GM19455 (cell line): ENCODE measurements around the gene ACTA2.
A peak's percentile ranks its signal among the peaks of the same experiment; 100 is the strongest.

ENCODE experiments used
- ATAC-seq: cut with Tn5 transposase; IDR thresholded peaks from one replicate; pipeline ENCODE4 v1.9.1; 2021; ENCODE audit not compliant: unreplicated experiment

The ACTA2 gene

DNA sequence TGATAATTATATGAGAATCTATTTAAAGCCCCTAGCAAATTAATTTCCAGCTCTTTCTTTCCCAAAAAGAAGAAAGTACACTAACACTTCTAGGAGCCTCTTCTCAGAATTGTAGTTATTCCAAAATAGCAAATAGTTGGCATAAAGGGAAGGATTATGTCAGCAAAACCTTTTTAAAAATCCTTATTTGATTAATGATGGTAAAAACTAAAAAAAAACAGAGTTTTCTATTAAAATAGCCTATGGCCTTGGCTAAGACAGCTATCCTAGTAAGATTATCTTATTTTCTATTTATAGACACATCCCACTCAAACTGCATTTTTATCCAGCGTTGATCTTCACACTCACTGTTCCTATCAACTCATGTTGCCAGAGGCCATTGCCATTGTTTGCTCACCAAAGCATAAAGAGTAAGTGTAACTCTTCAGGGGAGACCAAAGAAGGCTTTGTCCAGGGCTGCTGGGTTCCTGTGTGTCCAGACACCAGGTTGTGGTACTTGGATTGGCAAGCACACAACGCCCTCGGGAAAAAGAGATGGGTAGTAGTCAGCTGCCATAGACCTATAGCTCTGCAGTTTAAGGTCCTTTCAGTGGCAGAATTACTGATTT lies 31.5 kb downstream of the ACTA2 start:
- no peak for ATAC-seq

DNA sequence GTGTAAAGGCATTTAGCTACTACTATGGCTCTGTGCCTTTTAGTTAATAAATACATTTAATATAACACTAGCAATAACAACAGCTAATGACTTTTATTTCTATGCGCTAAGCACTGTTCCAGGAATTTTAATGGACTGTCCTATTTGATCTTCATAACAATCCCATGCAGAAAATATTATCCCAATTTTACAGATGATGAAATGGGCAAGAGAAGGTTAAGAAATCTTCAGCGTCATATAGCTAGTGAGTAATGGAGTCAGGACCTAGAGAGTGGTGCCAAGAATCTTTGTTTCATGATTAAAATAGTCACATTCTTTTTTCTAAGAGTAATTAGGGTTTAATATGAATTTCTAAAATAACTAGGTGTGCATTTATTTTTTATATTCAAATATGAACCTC lies 32.4 kb downstream of the ACTA2 start:
- no peak for ATAC-seq

DNA sequence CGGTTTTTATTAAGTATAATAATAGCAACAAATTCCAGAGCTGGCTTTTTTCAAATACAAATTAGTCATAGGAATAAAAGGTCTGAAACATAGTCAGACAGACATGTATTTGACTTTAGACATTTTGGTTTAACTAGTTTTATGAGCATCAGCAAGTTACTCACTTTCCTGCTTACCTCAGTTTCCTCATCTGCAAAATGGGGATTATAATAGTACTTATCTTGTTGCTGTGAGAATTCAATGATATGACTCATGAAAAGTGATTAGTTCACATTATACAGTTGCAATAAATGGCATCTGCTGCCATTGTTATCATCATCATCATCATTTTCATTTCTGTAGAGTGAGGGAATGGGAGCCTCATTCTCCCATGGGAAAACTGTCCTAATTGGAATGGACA lies 33.5 kb downstream of the ACTA2 start:
- ATAC-seq: no peak

DNA sequence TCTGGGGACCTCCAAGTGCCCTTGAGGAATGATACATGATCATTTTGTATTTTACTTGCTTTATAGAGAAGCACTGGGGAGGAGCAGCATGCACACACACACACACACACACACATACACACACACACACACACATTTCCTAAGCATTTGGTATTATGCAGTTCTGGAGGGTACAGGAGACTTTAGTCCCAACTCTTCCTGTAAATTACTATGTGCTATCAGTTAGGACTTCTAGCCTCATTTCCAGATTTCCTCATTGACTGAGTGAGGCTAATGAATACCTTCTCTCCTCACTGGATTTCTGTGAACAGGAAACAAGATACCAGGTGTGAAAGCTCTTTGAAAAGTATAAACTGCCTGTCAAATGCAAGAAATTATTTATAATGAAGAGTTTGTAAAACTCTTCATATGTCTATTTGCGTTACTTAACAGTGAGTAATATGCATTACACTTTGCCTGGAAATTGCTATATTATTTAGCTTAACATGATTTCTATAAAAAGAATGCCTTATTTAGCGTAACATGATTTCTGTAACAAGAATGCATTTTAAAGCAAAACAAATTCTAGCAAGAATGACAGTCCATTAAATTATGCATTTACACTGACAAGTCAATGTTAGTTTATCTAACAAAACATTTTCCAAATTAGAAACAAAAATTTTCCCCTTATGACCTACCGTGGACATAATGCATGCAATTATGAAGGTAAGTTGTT lies 34.2 kb downstream of the ACTA2 start:
- no peak for ATAC-seq

DNA sequence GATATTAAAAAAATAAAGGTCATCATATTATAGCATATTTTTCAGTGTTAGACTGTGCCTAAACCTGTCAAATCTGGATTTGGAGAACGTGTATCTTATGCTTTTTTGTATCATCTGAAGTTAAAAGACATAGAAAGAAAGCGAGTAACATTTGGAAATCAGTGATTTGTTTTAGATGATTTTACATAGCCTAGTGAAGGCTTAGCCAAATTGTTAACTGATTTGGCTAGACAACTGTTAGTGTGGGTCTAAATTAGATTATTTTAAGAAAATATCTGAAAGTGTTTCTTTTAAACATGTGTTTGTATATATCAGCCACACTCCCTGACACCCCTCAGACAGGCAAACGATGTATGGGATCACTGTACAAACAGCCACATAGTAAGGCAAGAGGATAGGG lies 35.6 kb downstream of the ACTA2 start:
- no peak for ATAC-seq

DNA sequence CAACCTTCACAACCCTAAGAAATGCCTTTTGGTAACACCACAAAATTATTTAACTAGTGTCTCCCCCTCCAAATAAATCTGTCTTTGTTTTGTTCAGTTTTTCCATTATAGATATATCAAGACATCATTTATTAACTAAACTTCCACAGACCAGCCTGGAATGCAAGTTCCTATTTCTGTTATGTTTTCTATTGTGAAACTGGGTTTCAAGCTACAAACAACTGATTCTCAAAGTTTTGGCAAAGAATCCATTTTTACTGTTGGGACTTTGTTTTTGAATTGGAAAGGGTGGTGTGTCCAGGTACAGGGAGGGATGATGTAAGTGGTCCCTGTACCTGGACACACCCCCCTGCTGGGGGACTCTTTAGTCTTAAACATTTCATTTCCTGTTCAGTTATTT lies 36.3 kb downstream of the ACTA2 start:
- no peak for ATAC-seq

DNA sequence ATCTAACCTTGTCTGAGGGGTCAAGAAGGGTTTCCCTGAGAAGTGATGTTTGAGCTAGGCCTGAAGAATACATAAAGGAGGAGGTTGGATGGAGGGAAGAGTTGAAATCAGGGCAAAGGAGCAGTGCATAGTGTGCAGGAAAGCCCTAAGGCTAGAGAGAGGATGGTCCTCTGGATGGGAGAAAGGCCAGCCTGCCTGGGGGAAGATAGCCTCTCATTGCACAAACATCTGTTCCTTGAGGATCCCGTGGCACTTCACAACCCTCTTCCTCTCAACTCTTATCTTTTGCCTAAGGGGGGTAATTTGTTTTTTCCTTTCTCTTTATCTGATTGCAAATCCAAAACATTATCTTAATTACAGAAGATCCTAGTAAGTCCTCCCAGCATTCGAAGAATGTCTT lies 36.8 kb downstream of the ACTA2 start:
- ATAC-seq: no peak

DNA sequence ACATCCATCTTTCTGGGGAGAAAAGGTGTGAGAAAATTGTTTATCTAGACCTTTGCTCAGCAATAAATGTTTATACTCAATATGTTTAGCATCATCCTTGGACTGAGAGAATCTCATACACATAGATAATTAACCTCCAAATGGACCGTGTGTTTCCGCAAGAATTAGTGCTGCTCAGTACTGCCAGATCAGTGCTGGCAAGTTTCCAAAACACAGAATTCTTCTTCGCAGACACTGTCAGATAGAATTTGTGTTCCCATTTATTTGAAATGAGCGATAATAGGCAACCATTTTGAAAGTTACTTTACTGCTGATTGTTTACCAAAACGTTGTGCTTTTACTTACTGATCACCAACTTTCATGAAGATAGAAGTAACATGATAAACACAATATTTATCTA lies 38.8 kb downstream of the ACTA2 start:
- no peak for ATAC-seq

DNA sequence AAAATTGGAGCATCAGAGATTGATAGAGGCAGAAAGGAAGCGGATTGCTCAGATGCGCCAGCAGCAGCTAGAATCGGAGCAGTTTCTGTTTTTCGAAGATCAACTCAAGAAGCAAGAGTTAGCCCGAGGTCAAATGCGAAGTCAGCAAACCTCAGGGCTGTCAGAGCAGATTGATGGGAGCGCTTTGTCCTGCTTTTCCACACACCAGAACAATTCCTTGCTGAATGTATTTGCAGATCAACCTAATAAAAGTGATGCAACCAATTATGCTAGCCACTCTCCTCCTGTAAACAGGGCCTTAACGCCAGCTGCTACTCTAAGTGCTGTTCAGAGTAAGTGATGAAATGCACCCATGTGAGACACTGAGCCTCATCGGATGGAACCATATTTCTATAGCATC lies 39.4 kb downstream of the ACTA2 start:
- no peak for ATAC-seq

DNA sequence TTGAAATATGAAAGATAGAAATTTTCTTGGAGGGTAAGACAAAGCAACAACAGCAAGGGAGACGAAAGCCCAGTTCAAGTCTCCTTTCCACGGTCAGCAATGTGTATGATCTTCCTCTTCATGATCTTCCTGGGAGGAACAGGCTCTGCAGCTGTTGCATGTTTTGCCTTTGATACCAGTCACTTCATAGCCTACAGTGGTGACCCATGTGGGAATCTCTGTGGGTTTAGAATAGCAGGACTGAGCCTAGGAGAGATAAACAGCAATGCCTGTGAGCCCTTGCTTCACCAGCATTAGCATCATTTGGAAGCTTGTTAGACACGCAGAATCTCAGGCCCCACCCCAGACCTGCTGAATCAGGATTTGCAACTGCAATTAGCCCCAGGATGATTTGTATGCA lies 40.7 kb downstream of the ACTA2 start:
- ATAC-seq: no peak

DNA sequence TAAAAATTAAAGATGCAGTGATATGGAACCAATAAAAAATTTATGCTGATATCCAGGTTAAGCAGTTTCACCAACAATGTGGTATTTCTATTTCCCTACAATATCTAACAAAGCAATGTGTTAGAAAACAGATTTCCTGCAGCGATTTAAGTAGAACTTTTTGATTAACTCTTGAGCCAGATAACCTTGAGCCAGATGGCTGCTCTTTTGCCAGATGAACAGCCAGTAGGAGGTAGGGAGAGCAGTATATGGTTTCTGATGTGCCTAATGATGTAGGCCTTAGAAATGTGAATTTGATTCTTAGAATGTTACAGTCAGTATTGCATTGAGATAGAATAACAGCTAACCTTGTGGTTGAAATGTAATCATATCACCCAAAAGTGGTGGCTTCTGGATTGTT lies 41.5 kb downstream of the ACTA2 start:
- no peak for ATAC-seq

DNA sequence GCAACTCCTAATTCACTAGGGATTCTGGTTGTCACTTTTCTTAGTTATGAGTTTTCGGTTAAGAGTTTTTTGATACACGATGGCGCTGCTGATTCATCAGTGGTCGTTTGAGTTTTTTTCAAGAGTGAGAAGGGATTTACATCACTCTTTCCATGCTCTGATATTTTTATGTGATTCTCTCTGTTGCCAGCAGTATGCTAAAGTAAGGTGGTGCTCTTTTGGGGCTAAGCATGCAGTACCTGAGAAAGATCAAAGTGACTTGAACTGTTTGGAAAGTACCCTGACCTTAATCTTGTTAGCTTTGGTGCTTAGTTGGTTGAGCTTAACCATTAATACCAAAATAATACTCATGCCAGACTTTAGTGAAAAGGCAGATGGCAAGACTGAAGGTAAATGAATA lies 44.4 kb downstream of the ACTA2 start:
- no peak for ATAC-seq

DNA sequence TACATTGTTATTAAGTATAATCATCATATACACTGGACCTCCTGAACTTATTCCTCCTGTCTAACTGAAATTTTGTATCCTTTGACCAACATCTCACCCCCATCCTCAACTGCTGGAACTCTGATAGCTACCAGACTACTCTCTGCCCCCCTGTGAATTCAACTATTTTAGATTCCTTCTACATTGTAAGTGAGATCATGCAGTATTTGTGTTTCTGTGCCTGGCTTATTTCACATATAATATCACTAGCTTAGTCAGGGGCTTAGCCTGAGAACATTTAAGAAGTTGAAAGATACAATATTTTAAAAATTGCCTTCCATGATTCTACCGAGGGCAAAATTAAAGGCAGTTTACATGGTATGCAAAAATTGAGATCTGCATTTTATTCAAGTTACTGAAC lies 45.7 kb downstream of the ACTA2 start:
- ATAC-seq: no peak

DNA sequence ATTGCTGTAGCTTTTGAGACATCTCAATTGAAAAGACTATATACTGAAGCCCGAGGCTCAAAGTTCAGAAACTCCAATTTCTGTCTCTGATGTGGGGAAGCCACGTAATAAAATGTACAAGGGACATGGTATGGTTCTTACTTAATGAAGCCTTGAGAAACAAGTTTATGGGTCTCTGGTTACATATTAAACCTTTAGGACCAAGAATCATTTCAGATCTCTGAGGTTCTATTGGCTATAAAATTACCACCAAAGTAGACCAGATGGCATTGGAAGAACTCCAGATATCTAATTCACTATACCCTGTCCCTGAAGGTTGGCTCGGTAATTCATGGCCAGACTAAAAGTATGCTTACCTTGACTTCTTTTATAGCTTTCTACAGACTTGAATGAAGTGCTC lies 48.9 kb downstream of the ACTA2 start:
- ATAC-seq: no peak

DNA sequence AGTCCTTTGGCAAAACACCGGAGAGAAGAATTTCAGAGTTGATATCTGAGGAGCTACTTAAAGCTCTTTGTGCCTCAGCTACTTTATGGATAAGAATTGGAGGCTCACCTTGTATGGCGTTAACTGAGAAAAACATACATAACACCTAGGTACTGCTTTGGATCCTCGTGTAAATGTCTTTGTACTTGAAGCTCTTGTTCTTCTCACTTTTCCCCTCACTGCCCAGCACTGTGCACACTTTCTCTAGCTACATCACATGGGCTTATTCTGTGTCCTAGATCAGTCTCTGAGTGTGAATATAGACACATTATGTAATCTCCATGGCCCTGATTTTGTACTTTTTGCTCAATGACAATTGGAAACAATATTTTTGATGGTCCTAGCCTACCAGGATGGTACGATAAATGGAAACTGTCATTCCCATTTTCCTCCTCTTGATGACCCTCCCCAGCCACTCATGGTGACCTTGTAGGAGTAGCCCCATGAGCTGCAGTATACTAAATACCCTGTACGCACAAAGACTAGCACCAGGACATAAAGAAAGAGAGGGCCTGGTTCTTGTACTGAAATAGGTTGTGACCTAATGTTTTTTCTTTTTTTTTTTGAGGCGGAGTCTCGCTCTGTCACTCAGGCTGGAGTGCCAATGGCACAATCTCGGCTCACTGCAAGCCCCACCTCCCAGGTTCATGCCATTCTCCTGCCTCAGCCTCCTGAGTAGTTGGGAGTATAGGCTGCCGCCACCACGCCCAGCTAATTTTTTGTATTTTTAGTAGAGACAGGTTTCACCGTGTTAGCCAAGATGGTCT lies 50.4 kb downstream of the ACTA2 start:
- peak; percentile 44 for ATAC-seq

DNA sequence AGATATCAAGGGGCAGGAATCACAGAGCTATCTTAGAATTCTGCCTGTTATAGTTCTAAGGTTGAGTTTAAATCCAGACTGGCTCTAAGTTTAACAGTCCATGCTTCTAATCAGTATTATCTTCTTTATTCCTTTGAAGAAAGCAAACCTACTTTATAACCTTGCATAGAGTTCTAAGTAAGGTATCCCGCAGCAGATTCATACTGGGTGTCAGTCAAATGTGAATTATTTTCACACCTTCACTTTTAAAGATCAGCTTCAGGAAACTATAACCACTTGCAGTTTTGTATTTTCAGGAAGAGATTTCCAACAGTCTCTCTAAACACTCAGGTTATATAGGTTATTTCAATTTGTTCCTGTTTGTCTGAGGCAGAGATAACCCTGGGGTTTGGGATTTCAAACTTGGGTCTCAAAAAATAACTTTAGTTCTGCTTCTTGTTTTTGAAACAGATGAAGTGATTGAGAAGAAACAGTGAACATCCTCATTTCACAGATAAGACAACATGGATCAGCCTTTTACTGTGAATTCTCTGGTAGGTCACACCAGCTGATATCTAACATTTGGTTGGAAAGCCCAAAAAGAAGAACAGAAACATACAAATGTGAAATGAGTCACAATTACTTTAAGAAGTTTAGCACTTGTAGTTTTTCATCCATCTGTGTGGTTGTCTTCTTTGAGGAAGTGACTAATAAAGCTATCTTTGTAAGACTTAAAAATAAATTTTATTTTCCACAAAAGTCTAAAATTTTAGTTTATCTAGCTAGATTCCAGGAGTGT lies 51.2 kb downstream of the ACTA2 start:
- ATAC-seq: peak; percentile 82

DNA sequence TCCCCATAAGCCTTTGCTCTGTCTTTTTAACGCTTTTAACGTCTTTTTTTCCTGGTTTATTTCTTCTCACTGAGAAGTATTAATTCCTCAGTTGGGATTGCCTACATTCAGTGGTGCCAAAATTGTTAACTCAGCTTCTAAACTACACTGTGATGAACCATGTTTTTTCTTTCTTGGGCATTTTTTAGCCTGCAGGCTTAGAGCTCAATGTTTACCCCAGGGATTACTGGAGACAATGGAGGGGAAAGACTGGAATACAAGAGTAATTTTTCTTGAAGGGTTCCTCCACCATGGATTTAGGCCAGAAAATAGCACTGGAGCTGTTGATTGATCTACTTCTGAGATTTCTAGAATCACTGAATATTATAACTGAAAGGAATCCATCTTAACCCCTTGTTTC lies 52.7 kb downstream of the ACTA2 start:
- ATAC-seq: no peak

DNA sequence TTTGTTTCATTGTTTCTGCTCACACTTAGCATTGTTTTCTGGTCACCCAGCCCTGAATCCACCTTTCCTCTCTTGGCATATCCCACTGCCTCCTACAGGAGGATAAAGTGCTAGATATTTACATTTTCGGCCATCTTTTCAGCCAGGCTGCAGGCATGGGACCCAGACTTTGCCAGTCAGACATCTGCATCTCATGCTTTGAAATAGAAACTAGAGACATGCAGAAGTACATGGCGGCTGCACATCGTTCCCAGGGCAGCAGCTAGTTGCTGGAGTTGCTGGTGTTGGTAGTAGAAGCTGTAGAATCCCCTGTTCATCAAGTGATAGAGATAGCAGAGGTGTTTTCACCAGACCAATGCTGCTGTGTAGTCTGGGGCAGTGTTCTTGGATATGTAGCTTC lies 53.8 kb downstream of the ACTA2 start:
- ATAC-seq: no peak

DNA sequence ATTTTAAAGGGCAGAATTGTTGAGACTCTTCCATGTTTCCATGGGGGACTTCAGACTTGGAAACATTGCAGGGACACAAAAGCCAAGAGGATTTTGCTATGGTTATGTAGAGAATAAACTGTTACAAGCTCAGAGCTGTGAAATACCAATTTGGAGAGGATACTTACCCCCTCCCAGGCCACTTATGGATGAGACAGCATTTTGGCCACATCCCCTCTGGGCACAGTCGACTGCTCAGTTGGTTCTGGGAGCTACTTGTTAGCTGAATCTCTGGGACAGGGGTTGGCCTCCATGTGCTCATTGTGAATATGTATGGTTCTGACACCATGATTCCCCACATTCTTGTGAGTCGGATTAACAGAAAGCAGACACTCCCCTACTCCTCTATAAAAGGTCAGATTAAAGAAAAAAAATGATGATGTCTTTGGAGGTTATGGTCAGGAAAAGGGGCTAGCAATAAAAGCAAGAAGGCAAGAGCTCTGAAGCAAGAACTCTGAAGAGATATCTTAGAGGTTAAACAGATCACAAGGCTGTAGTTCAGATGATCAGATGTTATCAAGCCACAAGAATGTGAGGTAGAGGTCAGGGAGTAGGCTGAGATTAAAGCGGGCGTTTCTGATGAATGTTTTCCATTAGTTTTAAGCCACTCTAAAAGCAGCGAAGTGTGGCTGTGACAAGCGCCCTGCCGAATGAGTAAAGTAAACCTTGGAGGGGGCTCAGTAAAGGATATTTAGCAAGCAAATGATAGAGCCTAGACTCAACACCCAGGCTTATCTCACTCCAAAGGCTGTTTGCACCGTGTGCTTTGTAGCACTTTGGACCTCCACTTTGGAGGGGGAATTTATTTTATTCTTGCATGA lies 55.3 kb downstream of the ACTA2 start:
- no peak for ATAC-seq

DNA sequence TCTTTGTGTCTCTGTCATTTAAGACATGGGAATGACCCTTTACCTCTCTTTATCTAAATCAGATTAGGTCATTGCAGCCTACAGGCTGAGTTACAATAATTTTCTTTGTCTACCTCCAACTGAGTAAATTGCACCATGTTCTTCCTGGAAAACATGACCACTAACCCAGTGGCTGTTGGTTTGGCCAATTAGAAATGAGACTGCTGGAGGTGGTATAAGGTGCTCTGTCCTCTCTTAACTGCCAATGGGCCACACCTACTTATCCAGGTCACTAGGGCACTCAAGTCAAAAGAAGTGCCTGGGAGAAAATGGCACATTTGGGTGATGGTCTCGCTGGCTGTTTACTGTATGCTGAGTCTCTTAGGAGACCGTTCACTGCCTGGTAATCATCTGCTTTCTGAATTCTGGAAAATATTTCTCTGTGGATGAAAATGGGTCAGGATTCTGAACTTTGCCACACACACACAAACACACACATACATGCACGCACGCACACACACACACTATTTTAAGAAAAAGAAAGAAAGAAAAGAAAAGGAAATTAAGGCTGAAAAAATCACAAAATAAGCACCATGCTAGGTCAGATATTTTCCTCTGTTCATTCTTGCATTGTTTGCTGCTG lies 56.1 kb downstream of the ACTA2 start:
- ATAC-seq: no peak
